Peyer's patch (tissue), 4 donors: Measurements from ENCODE around the gene BCAS3. TPM values are rescaled to one million over a fixed set of nuclear protein-coding genes. Genes with fewer than 3 reads are reported as not detected.

Experiments used
- DNase-seq, 3 donors: peaks; one replicate each; pipeline ENCODE4 v3.0.0-alpha.2; 2017 to 2019
- H3K27ac ChIP-seq, 4 donors: fragments of 200-600 bp; sonication (generic); one replicate each; pipeline ENCODE4 v1.5.1; 2016 to 2019
- H3K27me3 ChIP-seq, 2 donors: fragments of 200-600 bp; sonication (generic); one replicate each; pipeline ENCODE4 v1.5.1; 2019
- H3K36me3 ChIP-seq, 3 donors: fragments of 200-600 bp; sonication (generic); one replicate each; pipeline ENCODE4 v1.5.1; 2016 to 2019
- H3K4me1 ChIP-seq, 4 donors: fragments of 200-600 bp; sonication (generic); one replicate each; pipeline ENCODE4 v1.5.1; 2016 to 2019
- H3K4me3 ChIP-seq, 4 donors: fragments of 200-600 bp; sonication (generic); 1 replicate in 3 of 4; 2 replicates in 1 of 4; pipeline ENCODE4 v1.5.1; 2016 to 2019; ENCODE audit warnings: mild to moderate bottlenecking in 1 of 4
- H3K9me3 ChIP-seq, 4 donors: fragments of 200-600 bp; sonication (generic); one replicate each; pipeline ENCODE4 v1.5.1; 2016 to 2019; ENCODE audit warnings: mild to moderate bottlenecking in 1 of 4
- POLR2A ChIP-seq, 2 donors: fragments of 450-650 bp; IDR thresholded peaks; one replicate each; pipeline ENCODE4 v1.5.1; 2017; ENCODE audit warnings: antibody characterized with exemption in 2 of 2, mild to moderate bottlenecking in 2 of 2, moderate library complexity in 2 of 2
- total RNA-seq, 4 donors: library from RNA; depleted of rRNA; stranded (reverse); fragments of >200 nt; gene quantifications; one replicate each; pipeline ENCODE4 v1.1.0, GENCODE V29; 2016
- TF ChIP-seq, protein P1 (sequence below), 6 experiments: fragments of 450-650 bp in 4 of 6; fragments of 200-600 bp in 2 of 6; sonication (generic) in 1 of 6; IDR thresholded peaks; one replicate each; pipeline ENCODE4 v1.5.1; 2017 to 2019; ENCODE audit warnings: antibody characterized with exemption in 6 of 6, mild to moderate bottlenecking in 3 of 6, moderate library complexity in 1 of 6

The BCAS3 gene
- total RNA-seq, 4 donors from 2014 or later = 25.7 to 109 (median 57.1) TPM

DNA sequence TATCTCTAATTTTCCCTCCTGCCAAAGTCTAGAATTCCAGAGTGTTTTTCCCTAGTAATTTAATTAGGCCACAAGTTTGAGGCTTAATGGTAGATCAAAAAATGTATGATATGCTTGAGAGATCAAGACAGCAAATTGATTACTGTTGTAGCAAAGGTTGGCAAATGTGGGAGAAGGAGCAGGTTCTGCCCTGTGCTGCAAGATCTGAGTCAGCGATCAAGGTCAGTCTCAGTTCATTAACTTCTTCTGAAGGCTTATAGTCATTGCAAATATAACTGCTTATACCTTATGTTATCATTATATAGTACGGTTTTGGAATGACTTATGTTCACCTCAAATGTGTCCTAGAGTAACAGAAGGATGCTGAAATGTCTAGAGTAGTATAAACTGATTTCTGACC is 490.9 kb downstream of the BCAS3 start:
- H3K4me3 ChIP-seq = no peak overlapping the region
- DNase-seq = no peak
- TF ChIP-seq POLR2A (IDR thresholded peaks at IDR 0.05) = no peak
- TF ChIP-seq, protein P1, sequence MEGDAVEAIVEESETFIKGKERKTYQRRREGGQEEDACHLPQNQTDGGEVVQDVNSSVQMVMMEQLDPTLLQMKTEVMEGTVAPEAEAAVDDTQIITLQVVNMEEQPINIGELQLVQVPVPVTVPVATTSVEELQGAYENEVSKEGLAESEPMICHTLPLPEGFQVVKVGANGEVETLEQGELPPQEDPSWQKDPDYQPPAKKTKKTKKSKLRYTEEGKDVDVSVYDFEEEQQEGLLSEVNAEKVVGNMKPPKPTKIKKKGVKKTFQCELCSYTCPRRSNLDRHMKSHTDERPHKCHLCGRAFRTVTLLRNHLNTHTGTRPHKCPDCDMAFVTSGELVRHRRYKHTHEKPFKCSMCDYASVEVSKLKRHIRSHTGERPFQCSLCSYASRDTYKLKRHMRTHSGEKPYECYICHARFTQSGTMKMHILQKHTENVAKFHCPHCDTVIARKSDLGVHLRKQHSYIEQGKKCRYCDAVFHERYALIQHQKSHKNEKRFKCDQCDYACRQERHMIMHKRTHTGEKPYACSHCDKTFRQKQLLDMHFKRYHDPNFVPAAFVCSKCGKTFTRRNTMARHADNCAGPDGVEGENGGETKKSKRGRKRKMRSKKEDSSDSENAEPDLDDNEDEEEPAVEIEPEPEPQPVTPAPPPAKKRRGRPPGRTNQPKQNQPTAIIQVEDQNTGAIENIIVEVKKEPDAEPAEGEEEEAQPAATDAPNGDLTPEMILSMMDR (IDR thresholded peaks at IDR 0.05) = no peak

DNA sequence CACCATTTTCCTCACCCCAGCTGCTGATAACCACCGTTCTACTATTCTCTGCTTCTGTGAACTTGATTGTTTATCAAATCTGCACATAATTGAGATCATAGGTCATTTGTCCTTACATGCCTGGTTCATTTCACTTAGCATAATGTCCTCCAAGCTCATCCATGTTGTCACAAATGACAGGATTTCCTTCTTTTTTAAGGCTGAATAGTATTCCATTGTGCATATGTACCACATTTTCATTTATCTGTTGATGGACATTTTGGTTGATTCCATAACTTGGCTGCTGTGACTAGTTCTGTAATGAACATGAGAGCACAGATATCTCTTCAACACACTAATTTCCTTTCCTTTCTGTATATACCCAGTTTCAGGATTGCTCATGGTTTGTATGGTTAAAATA is 496.7 kb downstream of the BCAS3 start:
- no peaks in the 10 kb centered on the region for H3K4me1 ChIP-seq
- DNase-seq = no peak
- no peaks in the 10 kb centered on the region for H3K36me3 ChIP-seq
- H3K4me3 ChIP-seq = no peak overlapping the region
- TF ChIP-seq POLR2A (IDR thresholded peaks at IDR 0.05) = no peak
- TF ChIP-seq, protein P1 (IDR thresholded peaks at IDR 0.05) = no peak
- no peak overlapping the region for H3K27ac ChIP-seq
- H3K27me3 ChIP-seq = no peaks in the 10 kb centered on the region
- H3K9me3 ChIP-seq = no peaks in the 10 kb centered on the region

More for the DNA sequence above, 490.9 kb downstream of the BCAS3 start:
- no peaks in the 10 kb centered on the region for H3K9me3 ChIP-seq
- no peaks in the 10 kb centered on the region for H3K4me1 ChIP-seq
- no peak overlapping the region for H3K27ac ChIP-seq
- no peaks in the 10 kb centered on the region for H3K36me3 ChIP-seq
- H3K27me3 ChIP-seq = no peaks in the 10 kb centered on the region

DNA sequence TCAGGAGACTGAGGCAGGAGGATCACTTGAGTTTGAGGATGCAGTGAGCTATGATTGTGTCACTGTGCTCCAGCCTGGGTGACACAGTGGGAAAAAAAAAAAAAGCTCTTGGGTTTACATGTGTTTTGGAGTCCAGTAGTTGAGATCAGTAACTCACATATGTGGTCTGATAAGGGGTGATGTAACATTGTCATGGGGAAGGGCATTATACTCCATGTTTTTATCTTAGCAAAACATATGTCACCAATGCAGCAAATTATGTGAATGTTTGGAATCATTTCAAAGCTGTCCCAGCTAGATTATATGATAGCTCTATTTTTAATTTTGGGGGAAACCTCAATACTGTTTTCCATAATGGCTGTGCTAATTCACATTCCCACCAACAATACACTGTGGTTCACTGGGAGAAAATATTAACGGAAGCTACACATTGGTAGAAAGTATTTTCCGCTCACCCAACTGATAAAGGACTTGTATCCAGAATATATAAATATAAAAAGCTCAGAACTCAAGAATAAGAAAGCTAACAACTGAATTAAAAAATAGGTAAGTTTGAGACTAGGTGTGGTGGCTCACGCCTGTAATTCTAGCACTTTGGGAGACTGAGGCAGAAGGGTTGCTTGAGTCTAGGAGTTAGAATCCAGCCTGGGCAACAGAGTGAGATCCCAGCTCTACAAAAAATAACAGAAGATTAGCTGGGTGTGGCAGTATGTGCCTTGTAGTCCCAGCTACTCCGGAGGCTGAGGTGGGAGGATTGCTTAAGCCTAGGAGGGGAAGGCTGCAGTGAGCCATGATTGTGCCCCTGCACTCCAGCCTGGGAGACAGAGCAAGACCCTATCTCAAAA is 497.9 kb downstream of the BCAS3 start:
- Histone ChIP-seq H3K27ac (no peak overlapping the region), H3K27me3 (no peaks in the 10 kb centered on the region), H3K4me3 (no peak overlapping the region), H3K9me3 (no peaks in the 10 kb centered on the region), H3K36me3 (no peaks in the 10 kb centered on the region), H3K4me1 (no peaks in the 10 kb centered on the region)
- no peak for DNase-seq
- TF ChIP-seq POLR2A (IDR thresholded peaks at IDR 0.05) = no peak
- TF ChIP-seq, protein P1 (IDR thresholded peaks at IDR 0.05) = no peak

DNA sequence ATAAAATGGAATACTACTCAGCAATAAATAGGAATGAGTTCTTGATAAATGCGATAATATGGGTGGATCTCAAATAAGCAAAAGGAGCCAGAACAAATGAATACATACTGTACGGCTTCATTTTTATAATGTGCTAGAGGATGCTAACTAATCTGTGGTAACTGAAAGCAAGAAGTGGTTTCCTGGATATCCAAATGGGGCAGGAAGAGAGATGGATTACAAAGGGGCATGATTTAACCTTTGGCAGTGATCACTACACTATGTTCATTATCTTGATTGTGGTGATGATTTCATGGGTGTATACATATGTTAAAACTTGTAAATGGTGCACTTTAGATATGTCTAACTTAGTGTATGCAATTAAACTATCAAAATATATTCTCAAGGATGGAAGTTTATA is 499.7 kb downstream of the BCAS3 start:
- no peak overlapping the region for H3K27ac ChIP-seq
- H3K4me3 ChIP-seq = no peak overlapping the region
- H3K4me1 ChIP-seq = no peaks in the 10 kb centered on the region
- no peaks in the 10 kb centered on the region for H3K27me3 ChIP-seq
- DNase-seq = no peak
- no peaks in the 10 kb centered on the region for H3K36me3 ChIP-seq
- H3K9me3 ChIP-seq = no peaks in the 10 kb centered on the region
- TF ChIP-seq, protein P1 (IDR thresholded peaks at IDR 0.05) = no peak
- no peak for TF ChIP-seq POLR2A (IDR thresholded peaks at IDR 0.05)

DNA sequence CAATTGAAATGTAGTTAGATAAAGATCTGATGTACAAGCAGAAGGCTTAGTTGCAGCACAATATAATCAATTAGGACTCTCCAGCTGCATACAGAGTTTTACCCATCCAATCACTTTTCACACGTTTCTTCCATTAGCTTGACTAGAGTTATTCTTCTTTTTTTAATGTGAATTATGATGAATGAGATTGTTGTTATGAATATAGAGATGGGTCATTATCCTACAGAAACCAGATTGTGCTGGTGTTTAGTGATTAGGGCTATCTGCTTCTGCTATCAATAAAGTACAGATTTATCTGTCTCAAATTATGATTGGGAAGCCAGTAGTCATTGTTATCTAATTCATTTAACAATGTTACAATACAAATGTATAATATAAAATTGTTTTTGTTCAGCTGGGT is 500.6 kb downstream of the BCAS3 start:
- Histone ChIP-seq H3K27me3 (no peaks in the 10 kb centered on the region), H3K27ac (no peak overlapping the region), H3K4me1 (no peaks in the 10 kb centered on the region), H3K9me3 (no peaks in the 10 kb centered on the region), H3K4me3 (no peak overlapping the region), H3K36me3 (no peaks in the 10 kb centered on the region)
- DNase-seq = no peak
- TF ChIP-seq POLR2A (IDR thresholded peaks at IDR 0.05) = no peak
- TF ChIP-seq, protein P1 (IDR thresholded peaks at IDR 0.05) = no peak
